Stimulated activated CD8-positive, alpha-beta memory T cell treated with anti-CD3 and anti-CD28 coated beads, Interleukin-12 subunit alpha, Interleukin-12 subunit beta, amount 100 ng/mL, for 24 hours (primary cell): Measurements from ENCODE around the gene AP2A1.

Experiments used
- DNase-seq: peaks from one replicate; pipeline ENCODE4 v3.0.0-alpha.2; 2020; ENCODE audit errors: extremely low read depth

The AP2A1 gene

GRCh38 chr19:49792829-49793560 is 26.2 kb downstream of the AP2A1 start:
- no peak for DNase-seq

- DNase-seq = no peak
These were observed 26.7 kb downstream of the AP2A1 start for GRCh38 chr19:49793561-49793840.

- DNase-seq = no peak
These were observed 28.8 kb downstream of the AP2A1 start for GRCh38 chr19:49795615-49796014.

GRCh38 chr19:49798574-49798973 is 31.8 kb downstream of the AP2A1 start:
- DNase-seq = no peak

GRCh38 chr19:49799271-49799797 is 32.5 kb downstream of the AP2A1 start:
- DNase-seq = no peak

- DNase-seq = no peak
These were observed 33.1 kb downstream of the AP2A1 start for GRCh38 chr19:49799798-49800376.

- no peak for DNase-seq
These were observed 34.0 kb downstream of the AP2A1 start for GRCh38 chr19:49800771-49801170.

- no peak for DNase-seq
These were observed 34.6 kb downstream of the AP2A1 start for GRCh38 chr19:49801401-49801888.

GRCh38 chr19:49801966-49802661 is 35.3 kb downstream of the AP2A1 start:
- DNase-seq = no peak

- no peak for DNase-seq
These were observed 36.2 kb downstream of the AP2A1 start for GRCh38 chr19:49802836-49803528.

- DNase-seq = no peak
These were observed 36.7 kb downstream of the AP2A1 start for GRCh38 chr19:49803529-49803856.

- DNase-seq = no peak
These were observed 39.2 kb downstream of the AP2A1 start for GRCh38 chr19:49805822-49806619.

GRCh38 chr19:49806620-49806959 is 39.8 kb downstream of the AP2A1 start:
- DNase-seq = no peak

GRCh38 chr19:49807058-49807903 is 40.5 kb downstream of the AP2A1 start:
- DNase-seq = no peak

- no peak for DNase-seq
These were observed 41.3 kb downstream of the AP2A1 start for GRCh38 chr19:49807904-49808675.

- DNase-seq = peak; percentile 63
These were observed 41.9 kb downstream of the AP2A1 start for GRCh38 chr19:49808711-49809159.

- no peak for DNase-seq
These were observed 42.5 kb downstream of the AP2A1 start for GRCh38 chr19:49809160-49809940.

GRCh38 chr19:49809941-49810389 is 43.2 kb downstream of the AP2A1 start:
- DNase-seq = no peak

- no peak for DNase-seq
These were observed 44.5 kb downstream of the AP2A1 start for GRCh38 chr19:49811328-49811727.
